AG04450 (cell line): Measurements from ENCODE around the gene NXNL1. TPM values are rescaled to one million over a fixed set of nuclear protein-coding genes. Genes with fewer than 3 reads are reported as not detected.
"Not testable (repeated sequence)": the region's sequence is repeated elsewhere in the genome, so short reads cannot be mapped to it uniquely, and the experiment has no call there.

Source experiments
- CTCF ChIA-PET: fragments of 300-600, 350-600 bp; formaldehyde crosslinking; extraction: SDS; loops from one replicate; lab custom pipeline; 2022; ENCODE audit warnings: antibody characterized with exemption, inconsistent platforms; lab: Charles Lee
- POLR2A ChIA-PET: fragments of 350-600 bp; formaldehyde crosslinking; extraction: SDS; loops from one replicate; lab custom pipeline; 2021; ENCODE audit warnings: antibody characterized with exemption, inconsistent platforms; lab: Yijun Ruan, JAX
- DNase-seq: peaks from one replicate; pipeline ENCODE4 v3.0.0-alpha.2; 2011; ENCODE audit warnings: low read depth, low spot score
- H3K27ac ChIP-seq: one replicate; pipeline ENCODE4 v1.5.1; 2012; ENCODE audit warnings: low read depth, low read length, control low read depth
- H3K27me3 ChIP-seq: one replicate; pipeline ENCODE4 v1.6.0; 2012; ENCODE audit warnings: low read length; ENCODE audit not compliant: control insufficient read depth, insufficient read depth
- H3K4me3 ChIP-seq: 2 replicates; pipeline ENCODE4 v1.5.1; 2011; ENCODE audit warnings: mild to moderate bottlenecking, low read depth, low read length, control low read depth
- H3K9me3 ChIP-seq: 2 replicates; pipeline ENCODE4 v1.5.1; 2012; ENCODE audit warnings: low read length; ENCODE audit not compliant: control insufficient read depth, insufficient read depth
- CTCF ChIP-seq: IDR thresholded peaks from 2 replicates; pipeline ENCODE4 v1.5.1; 2011; ENCODE audit warnings: low read depth, low read length, control low read depth, inconsistent platforms
- polyA plus RNA-seq: library from polyadenylated mRNA; depleted of rRNA; stranded (reverse); fragments of >200 nt; gene quantifications from 2 replicates; pipeline ENCODE4 v1.2.3, GENCODE V29; 2011

Gene NXNL1
- polyA plus RNA-seq, 1 experiment, result not detected

GRCh38 chr19:17481986-17482385, 21.3 kb upstream of the NXNL1 start:
- ChIA-PET CTCF (no interaction called here), POLR2A (no interaction called here)
- no peaks in the 10 kb centered on the region for H3K27me3 ChIP-seq
- H3K9me3 ChIP-seq, result no peaks in the 10 kb centered on the region; the same call in 1 of the 2 replicates
- no peak for TF ChIP-seq CTCF
- no peak overlapping the region for H3K4me3 ChIP-seq
- H3K27ac ChIP-seq, result no peak overlapping the region
- DNase-seq, result no peak

- H3K27ac ChIP-seq, result peak overlapping the region; percentile 74
- POLR2A ChIA-PET, result interaction anchor here (0.6 kb wide), 1 partner anchor 179 kb away, joined by 4 read pairs; no protein-coding TSS in a partner anchor
- no peak overlapping the region for H3K4me3 ChIP-seq
- no peaks in the 10 kb centered on the region for H3K27me3 ChIP-seq
- no peaks in the 10 kb centered on the region for H3K9me3 ChIP-seq
- no peak for TF ChIP-seq CTCF
- CTCF ChIA-PET, result interaction anchor here (1.2 to 1.6 kb wide), 2 partner anchors 14 to 16 kb away, joined by 5 read pairs; no protein-coding TSS in a partner anchor
- no peak for DNase-seq
Observed at GRCh38 chr19:17479325-17479791, 18.6 kb upstream of the NXNL1 start.

GRCh38 chr19:17475541-17476115, 14.9 kb upstream of the NXNL1 start:
- TF ChIP-seq CTCF, result no peak
- H3K27me3 ChIP-seq, result no peaks in the 10 kb centered on the region
- peak overlapping the region; percentile 39 for H3K27ac ChIP-seq
- CTCF ChIA-PET, result no interaction called here
- no peak for DNase-seq
- no peaks in the 10 kb centered on the region for H3K9me3 ChIP-seq
- POLR2A ChIA-PET, result interaction anchor here (0.6 to 0.7 kb wide), 2 partner anchors 22 to 42 kb away, joined by 3 to 4 read pairs; no protein-coding TSS in a partner anchor
- H3K4me3 ChIP-seq, result no peak overlapping the region

GRCh38 chr19:17475011-17475540, 14.3 kb upstream of the NXNL1 start:
- DNase-seq, H3K4me3 ChIP-seq, H3K9me3 ChIP-seq, CTCF ChIA-PET, H3K27ac ChIP-seq, H3K27me3 ChIP-seq: not testable (repeated sequence)
- POLR2A ChIA-PET, result interaction anchor here (0.7 kb wide), 1 partner anchor 23 kb away, joined by 3 read pairs; no protein-coding TSS in a partner anchor

GRCh38 chr19:17473041-17473440, 12.3 kb upstream of the NXNL1 start:
- ChIA-PET POLR2A (no interaction called here), CTCF (interaction anchor here (1.3 kb wide), 1 partner anchor 32 kb away, joined by 3 read pairs; no protein-coding TSS in a partner anchor)
- DNase-seq, result peak; percentile 57
- Histone ChIP-seq H3K4me3 (no peak overlapping the region), H3K27ac (no peak overlapping the region), H3K27me3 (no peaks in the 10 kb centered on the region), H3K9me3 (no peaks in the 10 kb centered on the region)
- no peak for TF ChIP-seq CTCF
